SHP77 treated with DMSO at 0.1 percent for 48 hours (cell line): ENCODE data around the gene MEMO1.
"Not testable (repeated sequence)": the region's sequence is repeated elsewhere in the genome, so short reads cannot be mapped to it uniquely, and the experiment has no call there.

Source experiments
- DNase-seq: peaks from one replicate; lab custom pipeline; 2025; lab: John Stamatoyannopoulos, UW

MEMO1 gene

DNA sequence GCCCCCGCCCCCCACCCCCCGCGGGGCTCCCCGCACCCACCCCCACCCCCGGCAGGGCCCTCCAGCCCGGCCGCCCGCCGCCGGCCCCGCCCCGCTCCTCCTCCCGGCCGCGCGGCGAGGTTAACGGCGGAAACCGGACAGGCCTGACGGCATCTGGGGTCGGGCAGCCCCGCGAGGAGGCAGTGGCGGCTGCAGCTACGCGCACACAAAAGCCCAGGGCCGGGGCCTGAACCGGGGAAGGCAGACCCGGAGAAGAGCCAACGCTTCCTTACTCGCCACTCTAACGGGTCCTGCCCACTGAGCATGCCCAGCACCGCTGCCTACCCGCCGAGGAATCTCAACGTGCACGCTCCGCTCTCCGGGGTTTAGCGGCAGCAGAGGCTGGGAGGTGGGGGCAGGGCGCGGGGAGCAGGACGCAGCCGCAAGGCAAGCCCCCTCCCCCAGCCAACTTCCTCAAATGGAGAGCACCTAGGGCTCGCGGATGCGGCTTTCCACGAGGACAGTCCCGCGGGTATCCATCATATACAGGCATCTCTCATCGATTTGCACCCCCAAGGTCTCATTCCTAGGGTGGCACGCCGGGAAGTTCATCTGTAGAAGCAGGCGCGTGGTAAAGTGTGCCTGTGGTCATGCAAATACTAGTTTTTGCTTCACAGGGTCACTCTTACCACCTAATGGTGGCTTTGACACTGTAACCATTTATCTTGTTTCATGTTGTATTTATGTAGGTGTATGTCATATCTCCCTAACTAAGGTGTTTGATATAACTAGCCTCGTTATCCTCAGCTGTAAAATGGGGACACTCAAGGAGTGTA, at the start of gene MEMO1:
Gene MEMO1, minus strand, starts transcription at position 339 of the 815 bp plus-strand sequence. CDS start 761 bp downstream, outside the sequence.
- peak; percentile 80 for DNase-seq

DNA sequence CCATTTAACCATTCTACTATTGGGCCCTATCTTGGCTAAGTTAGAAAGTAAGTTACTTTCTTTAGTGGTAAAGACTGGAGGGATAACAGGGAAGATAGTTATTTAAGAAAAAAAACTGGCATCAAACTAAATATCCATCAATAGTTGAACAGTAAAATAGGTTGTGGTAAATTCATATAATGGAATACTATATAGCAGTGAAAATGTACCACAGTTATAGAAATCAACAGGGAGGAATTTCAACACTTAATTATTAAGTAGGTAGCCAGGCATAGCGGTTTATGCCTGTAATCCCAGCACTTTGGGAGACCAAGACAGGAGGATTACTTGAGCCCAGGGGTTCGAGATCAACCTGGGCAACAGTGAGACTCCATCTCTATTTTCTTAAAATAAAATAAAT, 49.5 kb upstream of the MEMO1 start:
- DNase-seq, result no peak

GRCh38 chr2:32058130-32058529, 47.3 kb upstream of the MEMO1 start:
- DNase-seq, result no peak

DNA sequence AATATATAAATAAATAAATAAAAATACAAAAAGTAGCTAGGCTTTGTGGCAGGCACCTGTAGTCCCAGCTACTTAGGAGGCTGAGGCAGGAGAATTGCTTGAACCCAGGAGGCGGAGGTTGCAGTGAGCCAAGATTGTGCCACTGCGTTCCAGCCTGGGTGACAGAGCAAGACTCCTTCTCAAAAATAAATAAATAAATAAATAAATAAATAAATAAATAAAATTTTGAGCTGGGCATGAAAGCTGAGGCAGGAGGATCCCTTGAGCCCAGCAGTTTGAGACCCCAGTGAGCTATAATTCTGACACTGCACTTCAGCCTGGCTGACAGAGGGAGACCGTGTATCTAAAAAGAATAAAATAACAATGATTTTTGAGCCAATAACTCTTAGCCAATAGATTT, 43.8 kb upstream of the MEMO1 start:
- DNase-seq, result not testable (repeated sequence)

GRCh38 chr2:32051836-32052439, 41.1 kb upstream of the MEMO1 start:
- DNase-seq, result no peak

- no peak for DNase-seq
Observed at GRCh38 chr2:32043561-32043960, 32.8 kb upstream of the MEMO1 start.

DNA sequence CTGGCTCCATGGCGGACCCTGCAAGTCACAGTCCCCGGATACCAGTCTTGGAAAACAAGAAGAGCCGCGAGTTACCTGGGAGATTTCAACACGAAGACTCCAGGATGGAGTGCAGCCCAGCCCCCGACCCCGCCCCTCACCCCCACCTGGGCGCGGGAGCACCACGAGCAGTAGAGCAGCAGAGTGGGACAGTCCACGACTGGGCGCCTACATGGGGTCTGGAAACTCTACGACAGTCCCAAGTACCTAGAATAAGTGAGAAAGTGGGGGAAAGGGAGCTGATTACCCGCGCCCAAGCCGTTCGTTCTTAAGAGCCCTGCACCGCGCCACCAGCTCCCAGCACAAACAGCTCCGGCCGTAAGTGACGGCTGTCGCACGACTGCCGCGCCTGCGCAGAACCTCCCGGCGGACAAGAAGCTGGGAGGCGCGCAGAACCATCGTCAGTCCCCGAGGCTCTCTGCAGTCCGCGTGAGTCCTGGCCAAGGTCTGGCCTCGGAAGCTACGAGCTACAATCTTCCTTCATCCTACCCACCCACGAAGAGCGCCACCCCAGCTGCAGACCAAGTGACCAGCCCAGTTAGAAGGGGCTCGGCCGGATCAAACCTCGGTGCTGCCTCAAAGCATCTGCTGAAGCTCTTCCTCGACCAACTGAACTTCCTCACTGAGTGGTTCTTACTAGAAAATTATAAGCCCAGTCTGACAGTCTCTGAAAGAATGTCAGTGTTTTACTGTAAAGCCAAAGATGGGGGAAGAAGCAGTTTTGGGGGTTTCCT, 28.8 kb upstream of the MEMO1 start, which contains the start of gene DPY30:
Gene DPY30, minus strand, starts transcription at position 359 of the 773 bp plus-strand sequence. Its CDS starts 349 bp downstream, at position 10.
- DNase-seq, result peak; percentile 60

- not testable (repeated sequence) for DNase-seq
Observed at GRCh38 chr2:32034198-32034887, 23.5 kb upstream of the MEMO1 start.

DNA sequence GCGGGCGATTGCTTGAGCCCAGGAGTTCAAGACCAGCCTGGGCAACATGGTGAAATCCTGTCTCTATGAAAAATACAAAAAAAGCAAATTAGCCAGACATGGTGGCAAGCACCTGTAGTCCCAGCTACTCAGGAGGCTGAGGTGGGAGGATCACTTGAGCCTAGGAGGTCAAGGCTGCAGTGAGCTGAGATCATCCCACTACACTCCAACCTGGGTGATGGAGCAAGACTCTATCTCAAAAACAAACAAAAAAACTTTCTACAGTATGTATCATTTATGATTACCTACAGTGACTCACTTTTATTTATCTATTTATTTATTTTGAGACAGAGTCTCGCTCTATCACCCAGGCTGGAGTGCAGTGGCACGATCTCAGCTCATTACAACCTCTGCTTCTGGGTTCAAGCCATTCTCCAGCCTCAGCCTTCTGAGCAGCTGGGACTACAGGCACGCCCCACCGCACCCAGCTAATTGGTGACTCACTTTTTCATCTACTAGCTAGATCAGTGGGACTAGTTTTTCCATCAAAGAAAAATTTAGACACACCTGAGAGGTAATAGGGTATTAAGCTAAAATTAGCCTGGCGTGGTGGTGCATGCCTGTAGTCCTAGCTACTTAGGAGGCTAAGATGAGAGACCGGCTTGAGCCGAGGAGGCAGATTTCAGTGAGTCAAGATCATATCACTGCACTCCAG, 8.1 kb upstream of the MEMO1 start:
- DNase-seq, result not testable (repeated sequence)

DNA sequence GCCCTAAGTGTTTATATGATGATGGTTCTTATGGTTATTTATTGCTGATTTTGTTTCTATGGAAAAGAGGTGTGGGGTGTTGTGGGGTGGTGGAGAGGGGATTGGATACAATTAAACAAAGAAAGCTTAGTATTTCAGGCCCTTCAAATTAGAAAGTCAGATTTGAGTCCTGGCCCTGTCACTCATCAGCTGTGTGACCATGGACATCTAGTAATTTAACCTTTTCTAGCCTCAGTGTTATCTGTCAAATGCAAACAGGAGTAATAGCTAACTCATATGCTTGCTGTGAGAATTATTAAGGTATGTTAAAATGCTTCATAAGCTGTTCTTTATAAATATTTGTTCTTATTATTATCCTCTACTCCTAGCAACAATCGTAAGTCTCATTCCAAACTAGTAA, 2.1 kb upstream of the MEMO1 start:
- no peak for DNase-seq

GRCh38 chr2:32011485-32011960, 715 bp upstream of the MEMO1 start:
- DNase-seq, result no peak

DNA sequence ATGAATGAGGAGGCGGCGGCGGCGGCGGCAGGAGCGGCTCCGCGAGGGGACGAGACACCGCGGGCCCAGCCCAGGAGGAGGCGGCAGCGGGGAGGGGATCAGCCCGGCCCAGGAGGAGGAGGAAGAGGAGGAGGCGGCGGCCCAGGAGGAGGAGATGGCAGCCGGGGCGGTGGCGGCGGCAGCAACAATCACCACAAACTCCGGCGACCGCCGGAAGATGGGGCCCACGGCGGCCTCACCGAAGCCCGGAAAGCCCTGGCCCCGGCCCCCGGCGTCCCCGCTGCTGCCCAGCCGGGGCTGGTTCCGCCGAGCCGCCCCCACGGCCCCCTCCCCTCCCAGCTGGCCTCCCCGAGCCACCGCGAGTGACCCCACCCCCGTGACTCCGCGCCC, 533 bp downstream of the MEMO1 start:
- DNase-seq, result not testable (repeated sequence)

GRCh38 chr2:32009516-32010256, 1.1 kb downstream of the MEMO1 start:
- DNase-seq, result no peak

DNA sequence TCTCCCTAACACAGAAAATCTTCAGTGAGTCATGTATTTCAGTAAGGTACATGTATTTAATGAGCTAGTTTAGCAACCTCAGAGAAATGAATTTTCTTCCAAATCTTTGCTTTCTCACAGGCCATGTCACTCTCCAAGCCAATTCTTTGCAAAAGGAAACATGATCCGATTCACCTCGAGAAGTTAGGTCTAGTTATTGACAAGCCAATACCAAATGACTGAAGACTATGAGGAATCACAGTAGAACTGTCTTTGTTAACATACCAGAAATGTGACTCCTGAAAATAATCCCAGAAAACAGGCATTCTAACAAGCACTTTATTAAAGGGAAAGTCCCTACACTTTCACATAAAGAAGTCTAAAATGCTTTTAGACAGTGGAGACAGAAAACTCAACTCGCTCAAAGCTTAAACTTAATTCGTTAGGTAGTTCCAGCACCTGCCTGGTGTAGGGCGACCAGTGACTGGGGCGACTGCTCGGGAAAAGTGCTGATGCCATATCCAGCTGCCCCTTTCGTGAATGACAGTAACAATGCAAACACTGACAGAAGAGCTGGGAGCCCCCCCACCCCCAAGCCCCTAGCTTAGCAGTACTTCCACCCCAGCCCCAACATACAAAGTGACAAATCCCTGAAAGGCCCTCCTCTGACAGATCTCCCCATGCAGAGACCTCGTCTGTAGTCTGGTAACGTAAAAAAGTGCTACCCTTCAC, 1.8 kb downstream of the MEMO1 start:
- DNase-seq, result no peak

DNA sequence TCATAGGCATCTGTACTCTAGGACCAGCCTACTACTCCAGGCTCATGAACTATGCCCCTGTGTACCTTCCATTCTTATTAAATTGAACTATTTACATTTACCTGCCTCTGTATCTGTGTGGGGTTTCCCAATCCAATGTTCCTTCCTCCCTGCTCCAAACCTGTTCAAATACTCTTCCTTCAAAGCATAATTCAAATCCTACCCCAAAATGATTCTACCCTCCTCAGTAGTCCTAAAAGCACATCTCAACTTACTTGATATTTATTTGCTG, 3.8 kb downstream of the MEMO1 start:
- DNase-seq, result no peak

DNA sequence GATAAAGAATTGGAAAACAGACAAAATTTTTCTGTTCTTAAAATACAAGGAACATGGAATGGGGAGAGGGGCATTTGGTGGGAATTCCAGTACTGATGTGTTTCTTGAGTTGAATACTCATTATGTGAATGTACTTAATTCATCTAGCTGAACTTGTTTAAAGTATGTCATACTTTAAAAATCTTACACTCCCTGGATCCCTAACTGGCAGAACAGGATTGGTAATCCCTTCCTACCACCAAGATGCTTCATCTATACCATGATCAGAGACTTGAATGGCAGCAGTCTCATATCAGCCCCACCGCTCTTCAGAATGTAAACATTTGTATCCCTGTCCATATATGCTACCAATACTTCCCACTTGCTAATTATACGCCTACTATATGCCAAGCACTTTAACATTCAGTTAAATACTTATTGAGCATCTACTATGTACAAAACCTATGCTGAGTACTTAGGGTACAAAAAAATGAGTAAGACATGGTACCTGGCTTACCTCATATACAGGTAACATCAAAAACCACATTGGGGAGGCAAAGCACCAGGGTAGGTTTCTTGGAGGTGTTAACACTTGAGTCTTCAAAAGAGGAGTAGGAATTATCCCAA, 5.3 kb downstream of the MEMO1 start:
- DNase-seq, result no peak

DNA sequence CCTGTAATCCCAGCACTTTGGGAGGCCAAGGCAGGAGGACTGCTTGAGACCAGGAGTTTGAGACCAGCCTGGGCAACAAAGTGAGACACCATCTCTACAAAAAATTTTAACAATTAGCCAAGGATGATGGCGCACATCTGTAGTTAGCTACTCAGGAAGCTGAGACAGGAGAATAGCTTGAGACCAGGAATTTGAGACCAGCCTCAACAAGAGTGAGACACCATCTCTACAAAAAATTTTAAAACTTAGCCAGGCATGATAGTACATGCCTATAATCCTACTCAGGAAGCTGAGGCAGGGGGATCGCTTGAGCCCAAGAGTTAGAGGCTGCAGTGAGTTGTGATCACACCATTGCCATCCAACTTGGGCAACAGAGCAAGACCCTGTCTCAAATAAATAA, 7.0 kb downstream of the MEMO1 start:
- no peak for DNase-seq

DNA sequence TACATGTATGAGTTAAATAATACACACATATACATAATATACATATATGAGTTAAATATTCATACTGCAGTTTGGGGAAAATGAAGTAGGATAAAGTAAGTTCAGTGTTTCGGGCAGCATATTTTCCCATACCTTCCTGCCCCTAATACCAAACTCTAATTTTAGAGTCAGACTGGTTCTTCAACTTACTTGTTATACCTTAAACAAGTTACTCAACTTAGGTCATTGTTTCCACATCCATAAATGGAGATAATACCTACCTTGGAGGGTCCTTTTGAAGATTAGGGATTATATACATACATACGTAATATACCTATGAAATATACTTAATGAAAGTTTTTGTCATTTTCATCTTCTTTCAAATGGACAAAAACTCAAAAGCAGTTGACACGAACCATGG, 8.4 kb downstream of the MEMO1 start:
- DNase-seq, result no peak

GRCh38 chr2:31999438-31999837, 11.4 kb downstream of the MEMO1 start:
- no peak for DNase-seq
